Hematopoietic multipotent progenitor cell treated with erythropoietin and hydrocortisone succinate and interleukin-3 and kit ligand, for 8 days (in vitro differentiated cells): ENCODE data around the gene MTHFS.
"Not testable (repeated sequence)": the region's sequence is repeated elsewhere in the genome, so short reads cannot be mapped to it uniquely, and the experiment has no call there.

Experiments used
- DNase-seq: peaks from one replicate; pipeline ENCODE4 v3.0.0-alpha.2; 2015

MTHFS gene

DNA sequence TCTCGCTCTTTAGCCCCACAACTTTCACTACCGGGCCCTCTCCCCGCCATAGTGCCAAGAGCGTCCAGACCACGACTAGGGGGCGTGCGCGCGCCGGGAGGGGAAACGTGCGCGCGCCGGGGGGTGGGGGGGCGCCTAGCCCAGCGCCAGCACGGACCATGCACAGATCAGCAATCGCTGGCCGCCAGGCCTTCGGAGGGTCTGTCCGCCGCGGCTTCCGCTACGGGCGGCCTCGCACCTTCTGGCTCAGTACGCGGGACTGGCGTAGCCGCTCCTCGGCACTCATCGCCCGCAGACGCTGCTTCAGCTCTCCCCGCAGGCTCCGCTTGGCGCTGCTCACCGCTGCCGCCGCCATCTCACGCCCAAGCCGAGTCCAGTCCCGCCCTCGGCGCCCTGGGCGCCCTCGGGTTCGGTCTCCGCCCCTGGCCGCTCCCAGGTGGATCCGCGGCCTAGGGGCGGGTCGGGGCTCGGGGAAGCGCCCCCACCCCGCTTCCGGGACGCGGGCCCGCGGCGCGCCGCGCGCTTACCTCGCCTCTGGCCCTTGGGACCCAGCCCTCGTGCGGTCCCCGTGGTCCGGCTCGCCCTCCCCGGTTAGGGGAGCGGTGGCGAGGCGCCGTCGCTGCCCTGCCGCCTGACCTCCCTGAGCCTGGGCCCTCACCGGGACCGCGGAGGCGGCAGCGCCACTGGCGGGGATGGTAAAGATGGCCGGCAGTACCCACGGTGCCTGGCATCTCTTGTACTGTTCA, at the start of gene MTHFS:
Gene MTHFS (minus strand): TSS at position 381 of the 746 bp plus-strand sequence. CDS start 26 bp downstream, at position 355.
- peak; percentile 84 for DNase-seq

DNA sequence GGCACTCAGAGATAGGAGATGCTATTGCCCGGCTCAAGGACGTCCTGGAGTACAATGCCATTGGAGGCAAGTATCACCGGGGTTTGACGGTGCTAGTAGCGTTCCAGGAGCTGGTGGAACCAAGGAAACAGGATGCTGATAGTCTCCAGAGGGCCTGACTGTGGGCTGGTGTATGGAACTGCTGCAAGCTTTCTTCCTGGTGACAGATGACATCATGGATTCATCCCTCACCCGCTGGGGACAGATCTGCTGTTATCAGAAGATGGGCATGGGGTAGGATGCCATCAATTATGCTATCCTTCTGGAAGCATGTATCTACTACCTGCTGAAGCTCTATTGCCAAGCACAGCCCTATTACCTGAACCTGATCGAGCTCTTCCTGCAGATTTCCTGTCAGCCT, 47.8 kb upstream of the MTHFS start:
- no peak for DNase-seq

DNA sequence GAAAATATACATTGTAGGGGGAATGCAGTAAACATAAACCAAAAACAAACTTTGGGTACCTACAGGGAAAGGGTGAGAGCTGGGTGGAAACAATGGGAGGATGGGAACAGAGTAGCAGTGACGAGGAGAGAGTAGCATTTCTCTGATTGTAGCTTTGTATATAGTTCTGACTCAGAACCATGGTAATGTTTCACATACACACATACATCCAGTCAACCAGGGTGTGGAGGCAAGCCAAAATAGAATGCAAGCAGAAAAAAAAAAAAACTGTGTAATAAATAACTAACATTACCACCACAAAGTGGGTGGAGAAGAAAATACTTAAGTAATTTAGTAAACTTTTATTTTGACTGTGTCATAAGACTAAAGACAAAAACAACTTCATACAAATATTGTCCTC, 47.0 kb upstream of the MTHFS start:
- no peak for DNase-seq

DNA sequence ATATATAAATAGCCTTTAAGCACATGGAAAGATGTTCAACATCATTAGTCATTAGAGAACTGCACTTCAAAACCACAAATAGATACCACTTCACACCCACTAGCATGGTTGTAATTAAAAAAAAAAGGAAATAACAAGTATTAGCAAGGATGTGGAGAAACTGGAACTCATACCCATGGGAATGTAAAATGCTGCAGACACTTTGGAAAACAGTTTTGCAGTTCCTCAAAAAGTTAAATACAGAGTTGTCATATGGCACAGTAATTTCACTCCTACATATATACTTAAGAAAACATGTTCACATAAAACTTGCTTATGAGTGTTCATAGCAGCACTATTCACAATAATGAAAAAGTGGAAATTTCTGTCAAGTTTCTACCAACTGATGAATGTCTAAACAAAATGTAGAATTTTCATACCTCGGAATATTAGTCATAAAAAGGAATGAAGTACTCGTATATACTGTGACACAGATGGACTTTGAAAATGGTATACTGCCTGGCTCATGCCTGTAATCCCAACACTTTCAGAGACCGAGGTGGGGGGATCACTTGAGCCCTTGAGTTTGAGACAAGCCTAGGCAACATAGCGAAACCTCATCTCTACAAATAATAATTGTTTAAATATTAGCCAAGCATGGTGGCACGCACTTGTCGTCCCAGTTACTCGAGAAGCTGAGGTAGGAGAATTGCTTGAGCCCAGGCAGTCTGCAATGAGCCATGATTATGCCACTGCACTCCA, 46.1 kb upstream of the MTHFS start:
- DNase-seq, result no peak

DNA sequence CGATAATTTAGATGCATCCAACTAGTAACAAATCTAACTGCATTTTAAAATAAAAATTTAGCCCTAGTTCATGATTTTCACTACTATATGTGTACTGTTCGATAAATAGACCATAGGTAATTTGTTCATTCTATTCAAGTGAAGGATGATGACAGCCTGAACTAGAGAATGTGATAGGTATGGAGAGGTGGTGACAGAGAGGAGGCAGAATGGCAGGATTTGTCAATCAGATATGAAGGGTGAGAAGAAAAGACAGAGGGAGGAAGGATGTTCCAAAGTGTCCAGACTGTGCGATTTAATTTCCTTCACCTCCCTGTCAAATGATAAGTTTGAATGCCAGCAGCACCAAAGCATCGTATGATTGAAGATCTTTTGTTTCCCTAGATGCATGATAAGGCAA, 42.6 kb upstream of the MTHFS start:
- no peak for DNase-seq

DNA sequence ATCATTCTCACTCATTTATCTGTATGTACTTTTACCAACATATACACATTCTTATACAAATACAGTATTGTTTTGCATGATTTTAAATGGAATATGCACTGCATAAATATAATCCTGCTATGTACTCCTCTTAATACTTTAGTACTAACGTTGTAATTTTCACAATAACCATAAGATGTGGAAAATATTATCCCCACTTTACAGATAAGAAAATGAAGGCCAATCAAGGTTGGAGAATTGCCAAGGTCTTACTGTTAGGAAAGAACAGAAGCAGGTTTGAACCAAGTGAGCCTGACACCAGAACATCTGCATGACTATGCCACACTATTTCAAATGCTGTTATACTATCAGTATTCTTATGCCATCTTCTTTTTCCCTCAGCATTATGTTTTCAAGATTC, 41.3 kb upstream of the MTHFS start:
- DNase-seq, result peak; percentile 19

DNA sequence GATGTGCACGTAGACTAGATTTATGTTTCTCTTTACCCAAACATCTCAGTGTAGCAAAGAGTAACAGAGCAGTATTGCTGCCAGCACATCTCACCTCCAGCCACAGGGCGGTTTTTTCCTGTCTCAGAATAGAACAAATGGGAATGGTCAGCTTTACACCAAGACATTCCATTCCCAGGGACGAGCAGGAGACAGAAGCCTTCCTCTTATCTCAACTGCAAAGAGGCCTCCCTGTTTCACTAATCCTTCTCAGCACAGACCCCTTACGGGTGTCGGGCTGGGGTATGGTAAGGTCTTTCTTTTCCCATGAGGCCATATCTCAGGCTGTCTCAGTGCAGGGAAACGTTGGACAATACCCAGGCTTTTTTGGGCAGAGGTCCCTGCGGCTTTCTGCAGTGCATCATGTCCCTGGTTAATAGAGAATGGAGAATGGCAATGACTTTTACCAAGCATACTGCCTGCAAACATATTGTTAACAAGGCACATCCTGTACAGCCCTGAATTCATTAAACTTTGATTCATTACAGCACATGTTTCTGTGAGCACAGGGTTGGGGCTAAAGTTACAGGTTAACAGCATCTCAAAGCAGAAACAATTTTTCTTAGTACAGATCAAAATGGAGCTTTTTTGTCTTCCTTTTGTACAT, 38.9 kb upstream of the MTHFS start:
- not testable (repeated sequence) for DNase-seq

DNA sequence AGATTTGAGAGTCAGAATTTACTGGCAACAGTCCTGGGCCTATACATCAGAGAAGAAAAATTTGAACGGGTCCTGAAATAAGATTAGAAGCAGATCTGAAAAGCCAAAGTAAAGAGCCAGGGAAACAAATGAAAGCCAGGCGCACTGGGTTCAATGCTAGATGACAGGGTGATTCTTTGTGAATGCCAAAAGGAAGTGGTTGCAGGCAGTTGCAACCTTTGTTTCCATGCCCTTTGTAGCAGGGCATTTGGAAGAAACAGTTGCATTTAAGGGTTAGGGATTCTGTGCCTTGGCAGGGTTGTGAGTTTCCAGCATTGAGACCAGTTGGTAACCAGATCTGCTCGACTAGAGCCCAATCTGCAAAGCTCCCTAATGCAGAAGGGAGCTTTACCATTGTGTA, 36.4 kb upstream of the MTHFS start:
- DNase-seq, result no peak

DNA sequence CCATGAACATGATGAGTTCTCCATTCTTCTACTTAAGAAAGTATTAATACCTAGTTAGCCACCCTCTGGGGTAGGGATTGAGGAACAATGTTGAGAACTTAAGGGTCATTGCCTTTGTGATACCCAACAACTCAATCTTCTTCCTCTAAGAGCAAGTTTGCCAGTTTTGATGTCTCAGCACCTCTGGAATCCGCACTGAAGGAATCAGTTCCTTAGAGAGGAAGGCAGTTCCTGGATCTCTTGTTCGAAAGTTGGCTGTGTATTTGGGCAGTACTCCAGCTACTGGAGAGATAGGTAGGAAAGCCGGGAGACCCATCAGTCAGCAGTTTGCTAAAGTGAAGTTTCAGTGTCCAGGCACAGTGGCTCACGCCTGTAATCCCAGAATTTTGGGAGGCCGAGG, 35.6 kb upstream of the MTHFS start:
- DNase-seq, result no peak

DNA sequence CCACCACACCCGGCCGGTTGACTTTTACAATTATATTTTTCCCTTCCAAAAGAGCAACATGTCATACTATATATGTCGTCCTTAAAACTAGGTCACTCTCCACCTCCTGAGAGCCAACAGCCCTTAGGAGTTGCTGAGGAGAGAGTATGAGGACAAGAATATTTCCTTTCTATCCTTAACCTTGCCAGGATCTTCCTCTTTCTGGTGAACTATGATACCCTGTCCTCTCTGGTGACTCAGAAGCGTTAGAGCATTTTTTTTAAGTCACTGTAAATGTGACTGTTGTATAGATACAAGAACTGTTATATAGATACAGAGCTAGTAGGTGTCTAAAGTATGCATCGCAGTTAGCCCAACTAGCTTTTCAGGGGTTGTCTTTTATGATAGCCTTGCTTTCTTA, 33.7 kb upstream of the MTHFS start:
- no peak for DNase-seq

DNA sequence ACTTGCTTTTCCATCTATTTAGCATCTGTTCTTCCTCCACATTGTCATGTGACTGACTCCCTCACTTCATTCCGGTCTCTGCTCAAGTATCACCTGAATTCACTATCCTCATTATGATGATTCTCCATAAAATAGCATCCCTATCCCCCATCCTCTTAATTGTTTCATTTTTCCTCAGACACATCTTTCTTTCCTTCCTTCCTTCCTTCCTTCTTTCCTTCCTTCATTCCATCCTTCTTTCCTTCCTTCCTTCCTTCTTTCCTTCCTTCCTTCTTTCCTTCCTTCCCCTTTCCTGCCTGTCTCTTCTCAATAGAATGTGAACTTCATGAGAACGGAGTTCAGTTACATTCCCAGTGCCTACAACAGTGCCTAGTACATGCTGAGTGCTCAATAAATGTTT, 32.6 kb upstream of the MTHFS start:
- DNase-seq, result no peak

DNA sequence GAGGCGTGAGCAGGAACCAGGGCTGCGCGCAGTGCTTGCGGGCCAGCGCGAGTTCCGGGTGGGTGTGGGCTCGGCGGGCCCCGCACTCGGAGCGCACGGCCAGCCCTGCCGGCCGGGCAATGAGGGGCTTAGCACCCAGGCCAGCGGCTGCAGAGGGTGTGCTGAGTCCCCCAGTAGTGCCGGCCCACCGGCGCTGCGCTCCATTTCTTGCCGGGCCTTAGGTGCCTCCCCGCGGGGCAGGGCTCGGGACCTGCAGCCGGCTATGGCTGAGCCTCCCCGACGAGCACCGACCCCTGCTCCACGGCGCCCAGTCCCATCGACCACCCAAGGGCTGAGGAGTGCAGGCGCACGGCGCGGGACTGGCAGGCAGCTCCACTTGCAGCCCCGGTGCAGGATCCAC, 29.3 kb upstream of the MTHFS start:
- DNase-seq, result not testable (repeated sequence)

DNA sequence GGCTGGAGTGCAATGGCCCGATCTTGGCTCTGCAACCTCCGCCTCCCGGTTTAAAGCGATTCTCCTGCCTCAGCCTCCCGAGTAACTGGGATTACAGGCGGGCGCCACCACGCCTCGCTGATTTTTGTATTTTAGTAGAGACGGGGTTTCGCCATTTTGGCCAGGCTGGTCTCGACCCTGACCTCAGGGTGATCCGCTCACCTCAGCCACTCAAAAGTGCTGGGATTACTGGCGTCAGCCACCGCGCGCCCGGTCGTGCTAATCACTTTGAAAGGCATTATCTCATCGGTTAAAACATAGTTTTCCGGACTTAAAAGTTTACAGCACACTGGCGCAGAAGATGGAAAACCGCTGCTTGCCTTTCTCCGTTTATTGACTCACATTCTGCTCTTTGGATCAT, 27.6 kb upstream of the MTHFS start:
- DNase-seq, result no peak

DNA sequence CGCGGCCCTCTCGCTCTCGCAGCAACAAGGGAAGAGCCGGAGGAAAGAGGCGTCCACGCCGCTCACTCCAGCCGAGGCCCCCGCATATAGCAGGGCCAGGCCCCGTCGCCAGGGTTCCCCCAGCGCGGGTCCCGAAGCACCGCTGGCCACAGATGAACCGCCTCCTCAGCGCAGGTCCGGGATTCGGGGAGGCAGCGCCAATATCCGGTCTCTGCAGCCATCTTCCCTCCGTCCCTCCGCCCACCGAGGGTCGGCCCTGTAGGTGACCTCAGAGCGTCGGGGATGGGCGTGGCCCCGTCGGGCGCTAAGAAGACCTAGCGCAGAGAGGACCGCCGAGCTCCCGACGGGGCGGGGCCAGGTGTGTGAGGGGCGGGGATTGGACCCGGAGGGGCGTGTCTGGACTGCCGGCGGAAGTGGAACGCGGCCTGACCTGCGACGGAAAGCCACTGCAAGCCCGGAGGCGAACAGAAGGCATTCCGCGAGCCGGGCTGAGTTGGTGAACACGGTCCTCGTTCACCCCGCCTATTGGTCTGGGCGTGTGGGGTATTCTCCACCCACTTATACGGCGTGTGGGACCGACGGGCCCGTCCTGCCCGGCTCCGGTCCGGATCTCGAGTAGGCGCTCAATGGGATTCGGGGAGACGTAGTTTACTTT, 26.8 kb upstream of the MTHFS start:
- DNase-seq, result peak; percentile 97

DNA sequence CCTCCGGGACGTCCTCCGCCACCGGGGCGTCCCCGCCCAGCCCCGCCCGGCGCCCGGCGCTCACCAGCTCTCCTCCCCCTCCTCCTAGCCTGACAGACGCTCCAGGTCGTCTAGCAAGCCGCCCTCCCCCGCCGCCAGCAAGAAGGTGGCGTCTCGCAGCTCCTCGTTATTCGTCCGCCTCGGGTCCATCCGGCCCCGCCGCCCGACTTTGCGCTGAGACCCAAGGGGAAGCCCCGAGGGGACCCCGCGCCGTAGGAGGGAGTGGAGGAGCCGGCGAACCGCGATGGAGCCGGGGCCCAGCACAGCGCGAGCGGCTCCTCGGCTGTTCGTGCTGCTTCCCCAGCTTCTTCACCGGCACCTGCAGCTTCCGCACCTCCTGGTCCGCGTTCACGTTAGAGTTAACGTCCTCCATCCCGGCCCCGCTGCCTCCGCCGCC, 26.3 kb upstream of the MTHFS start:
- DNase-seq, result peak; percentile 67

DNA sequence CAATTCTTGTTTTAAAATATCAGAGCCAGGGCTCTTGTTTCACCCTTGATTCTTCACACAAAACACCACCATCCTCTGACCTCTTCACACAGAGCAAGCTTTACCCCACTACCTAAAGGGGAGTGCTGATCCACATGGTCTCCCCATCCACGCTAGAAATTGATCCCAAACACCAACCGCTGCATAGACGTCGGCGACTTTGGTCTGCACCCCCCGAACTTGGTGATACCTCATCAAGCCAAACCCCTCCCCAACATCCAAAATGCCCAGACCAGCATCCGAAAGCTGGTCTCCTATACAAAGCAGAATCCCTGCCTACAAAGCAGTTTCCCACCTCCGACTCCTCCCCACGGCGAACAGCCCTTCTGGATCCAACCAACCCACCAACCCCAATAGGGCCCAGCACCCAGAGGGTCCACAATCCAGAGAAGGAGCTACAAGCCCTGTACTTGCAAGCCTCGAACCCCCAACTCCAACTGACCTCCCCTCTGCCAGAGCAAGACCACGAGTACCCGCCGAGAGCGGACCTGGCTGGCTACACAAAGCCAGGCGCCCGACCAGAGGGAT, 25.8 kb upstream of the MTHFS start:
- DNase-seq, result no peak

DNA sequence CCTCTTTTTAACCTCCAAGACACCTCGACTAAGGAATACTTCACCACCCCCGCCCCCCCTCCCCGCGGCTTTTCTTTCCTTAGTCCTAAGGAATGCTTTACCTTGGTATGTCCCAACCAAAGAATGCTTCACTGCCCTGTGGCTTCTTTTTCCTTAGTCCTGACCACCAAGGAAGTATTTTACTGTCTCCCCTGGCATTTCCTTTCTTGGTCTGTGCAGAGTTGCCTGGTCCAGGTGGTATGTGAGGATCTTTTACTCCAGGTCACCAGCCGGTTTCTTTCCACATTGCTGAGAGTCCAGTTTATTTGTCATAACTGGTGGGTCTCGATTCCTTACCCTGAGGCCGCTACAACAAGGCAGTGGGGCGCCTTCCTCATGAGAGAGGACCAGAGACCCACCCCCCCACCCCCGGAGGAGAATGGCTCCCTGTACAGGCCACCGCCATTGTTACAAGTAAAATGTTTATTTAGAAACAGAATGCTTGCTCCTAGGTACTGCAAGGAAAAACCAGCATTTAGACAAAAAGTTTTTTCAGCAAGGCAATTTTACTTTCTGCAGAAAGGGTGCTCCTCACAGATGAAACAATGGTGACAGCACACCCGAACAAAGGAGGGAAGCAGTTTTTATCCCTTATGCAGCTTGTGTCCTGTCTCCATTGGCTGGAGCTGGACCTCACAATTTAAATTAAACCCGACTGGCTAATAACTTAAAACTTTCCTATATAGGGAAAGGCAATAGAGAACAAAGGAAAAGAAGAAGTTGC, 23.1 kb upstream of the MTHFS start:
- no peak for DNase-seq

DNA sequence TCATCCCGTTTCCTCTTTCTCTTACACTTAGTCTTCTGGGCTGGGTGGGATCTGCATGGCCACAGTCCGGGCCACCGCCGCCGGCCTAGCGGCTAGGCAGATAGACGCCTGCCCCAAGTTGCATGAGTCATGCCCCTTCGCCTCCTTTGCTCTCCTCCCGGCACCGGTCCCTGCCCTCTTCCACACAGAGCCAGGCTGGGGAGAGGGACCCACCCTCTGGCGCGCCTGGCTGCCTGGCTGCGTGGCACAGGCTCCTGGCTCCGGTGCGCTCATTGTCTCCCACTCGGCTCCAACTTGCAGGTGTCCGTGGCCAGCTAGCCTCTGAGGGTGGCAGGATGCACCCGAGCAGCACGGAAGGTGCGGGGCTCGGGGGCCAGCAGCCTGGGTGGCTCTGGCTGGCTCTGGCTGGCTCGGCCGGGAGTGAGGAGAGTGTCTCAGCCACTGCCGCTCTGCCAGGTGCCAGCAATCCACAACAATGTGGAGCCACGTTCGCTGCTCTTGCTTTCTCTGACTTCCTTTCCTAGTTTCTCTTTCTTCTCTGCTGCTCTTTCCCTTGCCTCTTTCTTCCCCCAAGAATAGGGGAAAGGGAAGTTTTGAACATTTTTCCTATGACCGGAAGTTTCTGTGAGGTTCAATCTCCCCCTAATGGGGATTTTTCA, 22.4 kb upstream of the MTHFS start:
- no peak for DNase-seq

DNA sequence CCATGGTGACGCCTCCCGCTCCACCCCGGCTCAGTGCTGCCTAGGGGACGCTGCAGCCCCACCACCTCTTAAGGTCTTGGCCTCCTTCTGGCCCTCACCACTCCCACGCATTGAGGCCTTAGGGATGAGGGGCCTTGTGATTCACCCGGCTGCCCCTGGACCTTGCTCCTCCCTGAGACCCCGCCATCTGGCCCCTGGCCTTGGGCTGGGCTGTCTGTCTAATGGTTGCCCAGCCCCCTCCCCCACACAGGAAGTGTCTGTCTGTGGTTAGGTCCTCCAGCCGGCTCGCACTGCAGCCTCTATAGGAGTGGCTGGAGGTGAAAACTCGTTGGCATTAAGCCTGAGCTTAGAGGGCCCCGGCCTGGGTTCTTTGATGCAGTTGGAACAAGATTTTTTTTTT, 21.5 kb upstream of the MTHFS start:
- no peak for DNase-seq

DNA sequence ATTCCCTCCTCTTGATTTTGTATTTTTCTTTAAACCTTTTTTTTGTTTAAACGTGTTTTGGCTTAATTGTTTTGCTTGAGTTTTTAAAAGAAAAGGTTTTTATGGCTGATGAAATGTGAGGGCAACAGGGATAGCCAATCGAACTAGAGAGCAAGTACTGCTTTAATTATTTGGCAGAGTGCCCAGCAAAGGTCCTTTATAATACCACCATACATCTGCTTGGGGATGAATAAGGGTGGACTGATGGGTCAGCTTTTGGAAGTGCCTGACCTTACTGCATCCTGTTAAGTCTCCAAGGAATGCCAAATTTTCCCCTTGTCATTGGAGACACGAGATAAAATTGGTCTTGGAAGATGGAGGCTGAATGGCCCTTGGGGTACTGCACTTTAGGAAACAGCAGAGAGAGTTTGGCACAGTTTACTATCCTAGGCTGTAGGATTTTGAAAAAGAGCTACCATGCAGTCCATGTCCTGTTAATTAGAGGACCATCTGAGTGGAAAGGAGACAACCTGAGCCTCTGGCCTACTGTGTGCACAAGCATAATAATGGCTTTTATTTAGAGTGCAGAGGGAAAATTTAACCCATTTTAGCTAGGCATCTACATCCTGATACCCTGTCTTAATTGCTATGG, 19.8 kb upstream of the MTHFS start:
- no peak for DNase-seq
